SK-N-SH (cell line): ENCODE data around the gene SULT2B1. TPM values are rescaled to one million over a fixed set of nuclear protein-coding genes. Genes with fewer than 3 reads are reported as not detected.
"Not testable (repeated sequence)": the region's sequence is repeated elsewhere in the genome, so short reads cannot be mapped to it uniquely, and the experiment has no call there.

Source experiments
- CTCF ChIA-PET: fragments of 300-600, 350-600 bp; formaldehyde crosslinking; extraction: SDS; loops from one replicate; lab custom pipeline; 2021; lab: Yijun Ruan, JAX
- POLR2A ChIA-PET: fragments of 350-600 bp; sonication (Branson Sonifier 250); formaldehyde crosslinking; extraction: SDS; loops from one replicate; lab custom pipeline; 2020; ENCODE audit warnings: antibody characterized with exemption, inconsistent platforms; lab: Yijun Ruan, JAX
- DNase-seq: peaks from one replicate; pipeline ENCODE4 v3.0.0; 2012
- H2AFZ ChIP-seq: fragments of 200-600 bp; sonication (generic); 2 replicates; pipeline ENCODE4 v1.8.1; 2016; ENCODE audit warnings: antibody characterized with exemption, mild to moderate bottlenecking, low read depth
- H3F3A ChIP-seq: fragments of 200-600 bp; sonication (generic); replicated peaks from 2 replicates; pipeline ENCODE3; 2016; ENCODE audit warnings: antibody characterized with exemption, mild to moderate bottlenecking; ENCODE audit not compliant: insufficient read depth
- H3K27ac ChIP-seq, 2 experiments: fragments of 200-500 bp in 1 of 2; fragments of 200-600 bp in 1 of 2; sonication (Bioruptor generic) in 1 of 2; sonication (generic), shearing (Covaris generic) in 1 of 2; 2 replicates each; pipeline versions ENCODE4 v1.5.1 to v1.6.1; 2014 to 2016; ENCODE audit warnings: low read depth in 2 of 2, inconsistent platforms in 1 of 2, low read length in 1 of 2, mild to moderate bottlenecking in 1 of 2, mixed read lengths in 1 of 2
- H3K27me3 ChIP-seq: fragments of 200-600 bp; sonication (generic), shearing (Covaris generic); 2 replicates; pipeline ENCODE4 v1.6.1; 2016; ENCODE audit warnings: mixed run types; ENCODE audit not compliant: insufficient read depth
- H3K36me3 ChIP-seq, 2 experiments: fragments of 200-500 bp in 1 of 2; fragments of 200-600 bp in 1 of 2; sonication (Bioruptor generic) in 1 of 2; sonication (generic) in 1 of 2; replicated peaks in 1 of 2; 2 replicates each; pipeline versions ENCODE3 to v1.5.1; 2014 to 2016; ENCODE audit warnings: low read length in 1 of 2, mild to moderate bottlenecking in 1 of 2; ENCODE audit not compliant: insufficient read depth in 2 of 2, control insufficient read depth in 1 of 2
- H3K4me1 ChIP-seq, 2 experiments: fragments of 200-500 bp in 1 of 2; fragments of 200-600 bp in 1 of 2; sonication (Bioruptor generic) in 1 of 2; sonication (generic), shearing (Covaris generic) in 1 of 2; 2 replicates each; pipeline versions ENCODE4 v1.5.1 to v1.6.1; 2014 to 2016; ENCODE audit warnings: low read depth in 1 of 2, low read length in 1 of 2, mixed run types in 1 of 2; ENCODE audit not compliant: insufficient read depth in 2 of 2, control insufficient read depth in 1 of 2
- H3K4me2 ChIP-seq: fragments of 200-600 bp; sonication (generic), shearing (Covaris generic); 2 replicates; pipeline ENCODE4 v1.6.1; 2017; ENCODE audit warnings: mixed run types
- H3K4me3 ChIP-seq, 2 experiments: fragments of 200-500 bp in 1 of 2; fragments of 200-600 bp in 1 of 2; sonication (Bioruptor generic) in 1 of 2; sonication (generic), shearing (Covaris generic) in 1 of 2; 2 replicates each; pipeline versions ENCODE4 v1.5.1 to v1.8.1; 2014 to 2016; ENCODE audit warnings: low read depth in 2 of 2, inconsistent platforms in 1 of 2, low read length in 1 of 2, mild to moderate bottlenecking in 1 of 2, mixed read lengths in 1 of 2, moderate library complexity in 1 of 2
- H3K79me2 ChIP-seq: fragments of 200-600 bp; sonication (generic); 2 replicates; pipeline ENCODE4 v1.8.1; 2017; ENCODE audit warnings: mild to moderate bottlenecking; ENCODE audit not compliant: insufficient read depth
- H3K9ac ChIP-seq: fragments of 200-600 bp; sonication (generic); 2 replicates; pipeline ENCODE4 v1.6.1; 2017; ENCODE audit warnings: mixed run types
- H3K9me2 ChIP-seq: fragments of 200-600 bp; sonication (generic); 2 replicates; pipeline ENCODE4 v1.6.1; 2017; ENCODE audit warnings: mixed run types
- H3K9me3 ChIP-seq: fragments of 200-600 bp; sonication (generic); 2 replicates; pipeline ENCODE4 v1.6.1; 2017; ENCODE audit warnings: mixed run types, mild to moderate bottlenecking, moderate library complexity
- H4K20me1 ChIP-seq: fragments of 200-600 bp; sonication (generic); 2 replicates; pipeline ENCODE4 v1.6.1; 2017; ENCODE audit warnings: mild to moderate bottlenecking, mixed run types; ENCODE audit not compliant: insufficient read depth
- CHD2 ChIP-seq: fragments of 150-350 bp; IDR thresholded peaks from 2 replicates; pipeline ENCODE4 v1.6.1; 2018; ENCODE audit warnings: low read length; ENCODE audit not compliant: partially characterized antibody
- ELF1 ChIP-seq: IDR thresholded peaks from 2 replicates; pipeline ENCODE4 v1.4.0; 2012
- EP300 ChIP-seq, 2 experiments: IDR thresholded peaks; 2 replicates each; pipeline versions ENCODE4 v1.4.0 to v1.6.1; 2012; ENCODE audit warnings: borderline replicate concordance in 1 of 2, low read depth in 1 of 2, low read length in 1 of 2
- FOXJ3 ChIP-seq: sonication (generic); formaldehyde crosslinking; IDR thresholded peaks from 2 replicates; pipeline ENCODE4 v1.5.1; 2020; ENCODE audit warnings: mild to moderate bottlenecking, missing genetic modification reagents
- FOXM1 ChIP-seq: IDR thresholded peaks from 2 replicates; pipeline ENCODE4 v1.4.0; 2012; ENCODE audit warnings: low read depth, mild to moderate bottlenecking
- GABPA ChIP-seq: IDR thresholded peaks from 2 replicates; pipeline ENCODE4 v1.4.0; 2012; ENCODE audit warnings: low read depth, mild to moderate bottlenecking
- GATA2 ChIP-seq: sonication (generic); formaldehyde crosslinking; IDR thresholded peaks from 2 replicates; pipeline ENCODE4 v1.5.0; 2020; ENCODE audit warnings: mild to moderate bottlenecking, missing genetic modification reagents
- MXI1 ChIP-seq: IDR thresholded peaks from 2 replicates; pipeline ENCODE4 v1.6.1; 2012; ENCODE audit warnings: mild to moderate bottlenecking, low read depth, low read length, improper control_type of control experiment
- POLR2AphosphoS5 ChIP-seq: IDR thresholded peaks from 2 replicates; pipeline ENCODE4 v1.6.1; 2012; ENCODE audit warnings: low read depth, low read length
- RAD21 ChIP-seq: IDR thresholded peaks from 2 replicates; pipeline ENCODE4 v1.6.1; 2012; ENCODE audit warnings: mild to moderate bottlenecking, low read length
- RXRA ChIP-seq: IDR thresholded peaks from 2 replicates; pipeline ENCODE4 v1.4.0; 2012; ENCODE audit warnings: low read depth, mild to moderate bottlenecking, borderline replicate concordance
- TAF1 ChIP-seq: IDR thresholded peaks from 2 replicates; pipeline ENCODE4 v1.6.1; 2012; ENCODE audit warnings: low read depth, mild to moderate bottlenecking, low read length, moderate library complexity, borderline replicate concordance
- TCF12 ChIP-seq: IDR thresholded peaks from 2 replicates; pipeline ENCODE4 v1.4.0; 2012
- TEAD4 ChIP-seq: IDR thresholded peaks from 2 replicates; pipeline ENCODE4 v1.4.0; 2012; ENCODE audit warnings: mild to moderate bottlenecking, borderline replicate concordance; ENCODE audit not compliant: insufficient read depth
- ZBTB33 ChIP-seq: IDR thresholded peaks from 2 replicates; pipeline ENCODE4 v1.4.0; 2012; ENCODE audit warnings: low read depth, borderline replicate concordance
- WGBS: methylation state at CpG from one replicate; pipeline ENCODE4 v1.1.6; 2017; ENCODE audit warnings: low lambda C conversion rate; 5-methylcytosine and 5-hydroxymethylcytosine counted together
- polyA plus RNA-seq, 3 experiments: library from polyadenylated mRNA; depleted of rRNA; stranded (reverse); fragments of >200 nt; gene quantifications; 2 replicates each; pipeline ENCODE4 v1.2.3, GENCODE V29; 2012
- TF ChIP-seq, protein P1 (sequence below): IDR thresholded peaks from 2 replicates; pipeline ENCODE4; 2012
- TF ChIP-seq, protein P2 (sequence below): fragments of 150-350 bp; IDR thresholded peaks from 2 replicates; pipeline ENCODE4 v1.6.1; 2016; ENCODE audit warnings: mild to moderate bottlenecking, low read depth, low read length

The SULT2B1 gene
- polyA plus RNA-seq, 1 of the 3 experiments (the other 2 are of a cell fraction): 0.92 TPM

DNA sequence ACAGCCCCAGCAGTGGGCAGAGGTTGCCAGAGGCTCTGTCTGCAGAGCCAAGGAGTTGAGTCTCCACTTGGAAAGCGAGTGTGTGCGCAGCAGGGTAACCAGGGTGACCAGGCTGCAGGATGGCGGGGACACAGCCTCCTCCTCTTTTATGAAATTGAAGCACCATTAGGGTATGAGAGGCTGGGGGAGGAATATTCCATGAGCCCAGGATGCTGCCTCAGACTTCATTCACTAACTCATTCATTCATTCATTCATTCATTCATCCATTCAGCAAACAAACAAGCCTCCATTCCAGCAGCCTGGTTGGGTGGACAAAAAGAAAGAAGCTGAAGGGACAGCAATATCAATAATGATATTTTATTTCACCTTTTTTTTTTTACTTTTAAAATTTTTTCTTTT is 33.8 kb upstream of the SULT2B1 start (continued):
- TF ChIP-seq ZBTB33: no peak
- TF ChIP-seq RAD21: no peak

DNA sequence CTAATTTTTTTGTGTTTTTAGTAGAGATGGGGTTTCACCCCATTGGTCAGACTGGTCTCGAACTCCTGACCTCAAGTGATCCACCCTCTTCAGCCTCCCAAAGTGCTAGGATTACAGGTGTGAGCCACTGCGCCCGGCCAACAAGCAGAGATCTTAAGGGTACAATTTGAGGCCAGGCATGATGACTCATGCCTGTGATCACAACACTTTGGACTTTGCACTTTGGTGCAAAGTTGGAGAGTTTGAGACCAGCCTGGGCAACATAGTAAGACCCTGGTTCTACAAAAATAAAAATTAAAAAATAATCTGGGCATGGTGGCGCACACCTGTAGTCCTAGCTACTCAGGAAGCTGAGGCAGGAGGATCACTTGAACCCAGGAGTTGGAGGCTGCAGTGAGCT is 32.5 kb upstream of the SULT2B1 start:
- H3K4me3 ChIP-seq, H3F3A ChIP-seq, H3K36me3 ChIP-seq, CTCF ChIA-PET, H3K9ac ChIP-seq, H3K27ac ChIP-seq, H4K20me1 ChIP-seq, H2AFZ ChIP-seq, H3K9me2 ChIP-seq, H3K9me3 ChIP-seq, POLR2A ChIA-PET, H3K27me3 ChIP-seq, DNase-seq, H3K4me1 ChIP-seq, H3K79me2 ChIP-seq, H3K4me2 ChIP-seq: not testable (repeated sequence)
- 67% methylated on average over 4 of the region's 4 CpGs for WGBS

DNA sequence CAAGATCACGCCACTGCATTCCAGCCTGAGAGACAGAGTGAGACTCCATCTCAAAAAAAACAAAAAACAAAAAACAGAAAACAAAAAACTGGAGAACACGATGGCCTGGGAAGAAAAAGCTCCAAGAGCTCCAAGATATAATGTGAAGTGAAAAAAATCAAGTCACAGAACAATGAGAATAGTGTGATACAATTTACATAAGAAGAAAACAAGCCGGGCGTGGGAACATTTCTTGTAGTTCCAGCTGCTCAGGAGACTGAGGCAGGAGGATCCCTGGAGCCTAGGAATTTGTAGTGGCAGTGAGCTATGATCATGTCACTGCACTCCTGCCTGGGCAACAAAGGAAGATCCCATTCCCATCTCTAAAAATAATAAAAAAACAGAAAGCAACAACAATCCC is 31.8 kb upstream of the SULT2B1 start:
- Histone ChIP-seq H3K9me2 (no peaks in the 10 kb centered on the region), H3F3A (peaks cover 3% of the 10 kb centered on the region), H2AFZ (no peak overlapping the region), H3K9me3 (peaks cover 4% of the 10 kb centered on the region; the same call in 1 of the 2 replicates), H3K4me2 (no peak overlapping the region), H4K20me1 (no peaks in the 10 kb centered on the region)
- WGBS: 82% methylated on average over 4 of the region's 4 CpGs
- DNase-seq: no peak
- CTCF ChIA-PET: interaction anchor here (1.0 to 1.5 kb wide), 2 partner anchors 64 to 69 kb away, joined by 3 to 7 read pairs; no protein-coding TSS in a partner anchor
- TF ChIP-seq ZBTB33 (no peak), FOXM1 (no peak), MXI1 (no peak), CHD2 (no peak), ELF1 (no peak), TEAD4 (no peak), FOXJ3 (no peak), GATA2 (CRISPR knock-in tag) (no peak), EP300 (IDR thresholded peaks at IDR 0.05; ENCODE audit: borderline replicate concordance in 1 of 2, low read depth in 1 of 2, low read length in 1 of 2) (no peak), TAF1 (no peak), GABPA (no peak), TCF12 (no peak), POLR2AphosphoS5 (no peak), RXRA (no peak)
- TF ChIP-seq, protein P1, sequence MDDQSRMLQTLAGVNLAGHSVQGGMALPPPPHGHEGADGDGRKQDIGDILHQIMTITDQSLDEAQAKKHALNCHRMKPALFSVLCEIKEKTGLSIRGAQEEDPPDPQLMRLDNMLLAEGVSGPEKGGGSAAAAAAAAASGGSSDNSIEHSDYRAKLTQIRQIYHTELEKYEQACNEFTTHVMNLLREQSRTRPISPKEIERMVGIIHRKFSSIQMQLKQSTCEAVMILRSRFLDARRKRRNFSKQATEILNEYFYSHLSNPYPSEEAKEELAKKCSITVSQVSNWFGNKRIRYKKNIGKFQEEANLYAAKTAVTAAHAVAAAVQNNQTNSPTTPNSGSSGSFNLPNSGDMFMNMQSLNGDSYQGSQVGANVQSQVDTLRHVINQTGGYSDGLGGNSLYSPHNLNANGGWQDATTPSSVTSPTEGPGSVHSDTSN: no peak
- TF ChIP-seq, protein P2, sequence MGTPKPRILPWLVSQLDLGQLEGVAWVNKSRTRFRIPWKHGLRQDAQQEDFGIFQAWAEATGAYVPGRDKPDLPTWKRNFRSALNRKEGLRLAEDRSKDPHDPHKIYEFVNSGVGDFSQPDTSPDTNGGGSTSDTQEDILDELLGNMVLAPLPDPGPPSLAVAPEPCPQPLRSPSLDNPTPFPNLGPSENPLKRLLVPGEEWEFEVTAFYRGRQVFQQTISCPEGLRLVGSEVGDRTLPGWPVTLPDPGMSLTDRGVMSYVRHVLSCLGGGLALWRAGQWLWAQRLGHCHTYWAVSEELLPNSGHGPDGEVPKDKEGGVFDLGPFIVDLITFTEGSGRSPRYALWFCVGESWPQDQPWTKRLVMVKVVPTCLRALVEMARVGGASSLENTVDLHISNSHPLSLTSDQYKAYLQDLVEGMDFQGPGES: no peak
- TF ChIP-seq, all 33 proteins: peak for 0
- Histone ChIP-seq H3K4me1 (no peaks in the 10 kb centered on the region), H3K27ac (no peak overlapping the region), H3K36me3 (no peaks in the 10 kb centered on the region), H3K27me3 (no peaks in the 10 kb centered on the region), H3K79me2 (no peaks in the 10 kb centered on the region), H3K9ac (no peak overlapping the region), H3K4me3 (no peak overlapping the region)
- POLR2A ChIA-PET: no interaction called here
